Measurements from ENCODE around the gene ITGA2.

ITGA2 gene

GRCh38 chr5:53080271-53080670 lies 91.1 kb downstream of the ITGA2 start:
- TF ChIP-seq, protein P1, sequence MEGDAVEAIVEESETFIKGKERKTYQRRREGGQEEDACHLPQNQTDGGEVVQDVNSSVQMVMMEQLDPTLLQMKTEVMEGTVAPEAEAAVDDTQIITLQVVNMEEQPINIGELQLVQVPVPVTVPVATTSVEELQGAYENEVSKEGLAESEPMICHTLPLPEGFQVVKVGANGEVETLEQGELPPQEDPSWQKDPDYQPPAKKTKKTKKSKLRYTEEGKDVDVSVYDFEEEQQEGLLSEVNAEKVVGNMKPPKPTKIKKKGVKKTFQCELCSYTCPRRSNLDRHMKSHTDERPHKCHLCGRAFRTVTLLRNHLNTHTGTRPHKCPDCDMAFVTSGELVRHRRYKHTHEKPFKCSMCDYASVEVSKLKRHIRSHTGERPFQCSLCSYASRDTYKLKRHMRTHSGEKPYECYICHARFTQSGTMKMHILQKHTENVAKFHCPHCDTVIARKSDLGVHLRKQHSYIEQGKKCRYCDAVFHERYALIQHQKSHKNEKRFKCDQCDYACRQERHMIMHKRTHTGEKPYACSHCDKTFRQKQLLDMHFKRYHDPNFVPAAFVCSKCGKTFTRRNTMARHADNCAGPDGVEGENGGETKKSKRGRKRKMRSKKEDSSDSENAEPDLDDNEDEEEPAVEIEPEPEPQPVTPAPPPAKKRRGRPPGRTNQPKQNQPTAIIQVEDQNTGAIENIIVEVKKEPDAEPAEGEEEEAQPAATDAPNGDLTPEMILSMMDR (IDR thresholded peaks at IDR 0.05; ENCODE audit: insufficient read depth, low read length, missing control alignments): no peak
- POLR2A ChIA-PET: no interaction called here
- no peak for DNase-seq (ENCODE audit: low read depth, low spot score)
- CTCF ChIA-PET: no interaction called here
- no peak overlapping the region for H3K4me3 ChIP-seq (ENCODE audit: low read depth, low read length)

GRCh38 chr5:53083927-53084326 lies 94.8 kb downstream of the ITGA2 start:
- POLR2A ChIA-PET: no interaction called here
- CTCF ChIA-PET: interaction anchor here (1.1 to 1.6 kb wide), 3 partner anchors 10 to 49 kb away, joined by 3 to 5 read pairs (median 3); no protein-coding TSS in a partner anchor
- TF ChIP-seq, protein P1 (IDR thresholded peaks at IDR 0.05; ENCODE audit: insufficient read depth, low read length, missing control alignments): no peak
- no peak overlapping the region for H3K4me3 ChIP-seq (ENCODE audit: low read depth, low read length)
- DNase-seq (ENCODE audit: low read depth, low spot score): no peak

DNA sequence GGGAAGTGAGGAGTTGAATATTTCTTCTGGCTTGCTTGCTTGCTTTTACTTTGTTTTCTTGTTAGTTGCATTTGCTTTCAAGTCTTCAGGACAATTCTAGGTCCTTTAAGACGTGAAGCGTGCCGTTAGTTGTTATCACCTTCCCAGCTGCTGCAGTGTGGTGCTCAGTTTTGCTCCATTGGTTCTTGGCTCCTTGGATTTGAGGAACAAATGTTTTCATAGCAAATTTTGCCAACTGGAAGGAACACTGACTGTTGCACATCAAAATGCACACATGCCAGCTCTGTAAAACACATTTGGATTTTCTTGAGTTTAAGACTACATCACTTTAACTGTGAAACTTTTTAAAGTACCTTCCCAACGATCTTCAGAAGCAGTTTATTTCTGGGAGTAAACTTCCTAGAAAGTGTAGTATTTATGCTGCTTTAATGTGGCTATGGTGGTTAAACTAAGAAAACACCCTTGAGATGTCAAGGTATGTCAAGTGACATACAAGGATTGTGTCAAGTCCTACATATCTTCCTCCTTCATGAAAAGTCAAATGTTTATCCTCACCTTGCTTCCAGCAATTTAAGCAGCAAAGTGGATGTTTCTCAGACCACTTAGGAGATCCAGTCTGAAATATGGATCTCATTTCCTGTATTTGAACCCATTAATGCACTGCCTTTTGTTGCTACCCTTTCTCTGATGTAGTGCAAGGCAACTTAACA lies 95.5 kb downstream of the ITGA2 start:
- ChIA-PET CTCF (interaction anchor here (1.1 kb wide), 2 partner anchors 13 to 49 kb away, joined by 3 read pairs; no protein-coding TSS in a partner anchor), POLR2A (no interaction called here)
- TF ChIP-seq, protein P1 (IDR thresholded peaks at IDR 0.05; ENCODE audit: insufficient read depth, low read length, missing control alignments): no peak
- H3K4me3 ChIP-seq (ENCODE audit: low read depth, low read length): no peak overlapping the region
- no peak for DNase-seq (ENCODE audit: low read depth, low spot score)

- TF ChIP-seq, protein P1 (IDR thresholded peaks at IDR 0.05; ENCODE audit: insufficient read depth, low read length, missing control alignments): no peak
- DNase-seq (ENCODE audit: low read depth, low spot score): no peak
- ChIA-PET CTCF (interaction anchor here (1.9 to 9.3 kb wide), 3 partner anchors 10 to 138 kb away, joined by 6 to 142 read pairs (median 19); no protein-coding TSS in a partner anchor), POLR2A (no interaction called here)
- H3K4me3 ChIP-seq (ENCODE audit: low read depth, low read length): no peak overlapping the region
These were observed 98.0 kb downstream of the ITGA2 start for GRCh38 chr5:53087171-53087570.

- no peak for DNase-seq (ENCODE audit: low read depth, low spot score)
- TF ChIP-seq, protein P1 (IDR thresholded peaks at IDR 0.05; ENCODE audit: insufficient read depth, low read length, missing control alignments): no peak
- ChIA-PET POLR2A (interaction anchor here (0.5 to 1.0 kb wide), 2 partner anchors 102 to 139 kb away, joined by 3 read pairs; no protein-coding TSS in a partner anchor), CTCF (interaction anchor here (0.8 to 9.3 kb wide), 4 partner anchors 10 to 163 kb away, joined by 3 to 142 read pairs (median 12); no protein-coding TSS in a partner anchor)
- no peak overlapping the region for H3K4me3 ChIP-seq (ENCODE audit: low read depth, low read length)
These were observed 98.5 kb downstream of the ITGA2 start for GRCh38 chr5:53087621-53088121.

DNA sequence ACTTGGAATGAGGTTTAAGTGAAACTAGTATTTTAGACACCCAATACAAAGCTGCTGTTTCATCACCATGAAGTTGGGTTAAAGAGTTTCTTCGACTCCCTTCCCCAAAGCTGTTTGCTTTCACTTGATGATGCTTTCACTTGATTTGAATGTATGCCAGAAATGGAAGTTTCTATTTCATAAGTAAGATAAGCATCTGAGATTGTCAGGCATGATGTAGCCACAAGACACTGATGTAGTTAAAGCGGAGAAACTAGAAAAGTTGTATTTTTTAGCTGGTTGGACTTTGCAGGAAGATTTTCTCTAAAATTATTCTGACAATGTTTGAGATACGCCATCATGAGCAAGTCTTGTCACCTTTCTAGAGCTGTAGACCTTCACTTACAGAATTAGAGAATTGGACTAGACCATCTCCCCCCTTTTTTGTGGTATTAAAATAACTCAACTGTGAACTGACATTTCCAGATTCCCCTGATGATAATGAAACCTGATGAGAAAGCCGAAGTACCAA lies 100.4 kb downstream of the ITGA2 start:
- no peak overlapping the region for H3K4me3 ChIP-seq (ENCODE audit: low read depth, low read length)
- ChIA-PET POLR2A (no interaction called here), CTCF (interaction anchor here (0.9 to 9.3 kb wide), 8 partner anchors 8 to 173 kb away, joined by 3 to 142 read pairs (median 4); no protein-coding TSS in a partner anchor)
- TF ChIP-seq, protein P1 (IDR thresholded peaks at IDR 0.05; ENCODE audit: insufficient read depth, low read length, missing control alignments): no peak
- no peak for DNase-seq (ENCODE audit: low read depth, low spot score)

Data from AG04449 (cell line).